ENCODE data around the gene DGKZ.
"Not testable (repeated sequence)": the region's sequence is repeated elsewhere in the genome, so short reads cannot be mapped to it uniquely, and the experiment has no call there.

Gene DGKZ

GRCh38 chr11:46346886-46347636 lies at the start of gene DGKZ:
Gene DGKZ (plus strand): TSS chr11:46347463. CDS start chr11:46347660, 197 bp downstream.
- DNase-seq: peak; percentile 49 to 73

GRCh38 chr11:46298699-46299433 lies 48.4 kb upstream of the DGKZ start:
- DNase-seq: no peak

- DNase-seq: no peak
Measured at GRCh38 chr11:46299451-46299961, 47.8 kb upstream of the DGKZ start.

GRCh38 chr11:46300270-46300669 lies 47.0 kb upstream of the DGKZ start:
- no peak for DNase-seq

- DNase-seq: no peak
Measured at GRCh38 chr11:46302866-46303265, 44.4 kb upstream of the DGKZ start.

GRCh38 chr11:46304036-46304435 lies 43.2 kb upstream of the DGKZ start:
- DNase-seq: not testable (repeated sequence)

- no peak for DNase-seq
Measured at GRCh38 chr11:46304605-46305179, 42.6 kb upstream of the DGKZ start.

- no peak for DNase-seq
Measured at GRCh38 chr11:46305295-46305694, 42.0 kb upstream of the DGKZ start.

- no peak for DNase-seq
Measured at GRCh38 chr11:46306296-46306853, 40.9 kb upstream of the DGKZ start.

- no peak for DNase-seq
Measured at GRCh38 chr11:46307369-46307768, 39.9 kb upstream of the DGKZ start.

- no peak for DNase-seq
Measured at GRCh38 chr11:46307785-46308341, 39.4 kb upstream of the DGKZ start.

- DNase-seq: peak; percentile 13 to 56
Measured at GRCh38 chr11:46308631-46309419, 38.4 kb upstream of the DGKZ start.

GRCh38 chr11:46309814-46310259 lies 37.4 kb upstream of the DGKZ start:
- DNase-seq: no peak

- DNase-seq: peak; percentile 34 to 75
Measured at GRCh38 chr11:46315033-46315738, 32.1 kb upstream of the DGKZ start.

- peak in 1 of 2 experiments; percentile 34 for DNase-seq
Measured at GRCh38 chr11:46315783-46316563, 31.3 kb upstream of the DGKZ start.

- no peak for DNase-seq
Measured at GRCh38 chr11:46319074-46319453, 28.2 kb upstream of the DGKZ start.

GRCh38 chr11:46321757-46322156 lies 25.5 kb upstream of the DGKZ start:
- no peak for DNase-seq

- DNase-seq: no peak
Measured at GRCh38 chr11:46322759-46323158, 24.5 kb upstream of the DGKZ start.

GRCh38 chr11:46326813-46327416 lies 20.3 kb upstream of the DGKZ start:
- no peak for DNase-seq

GRCh38 chr11:46327829-46328228 lies 19.4 kb upstream of the DGKZ start:
- no peak for DNase-seq
